Activated T-cell treated with anti-CD3 and anti-CD28 coated beads for 4 hours (primary cell): ENCODE data around the gene BLVRB.
"Not testable (repeated sequence)": the region's sequence is repeated elsewhere in the genome, so short reads cannot be mapped to it uniquely, and the experiment has no call there.

Source experiments
- DNase-seq: peaks from one replicate; pipeline ENCODE4 v3.0.0-alpha.2; 2020

Gene BLVRB

DNA sequence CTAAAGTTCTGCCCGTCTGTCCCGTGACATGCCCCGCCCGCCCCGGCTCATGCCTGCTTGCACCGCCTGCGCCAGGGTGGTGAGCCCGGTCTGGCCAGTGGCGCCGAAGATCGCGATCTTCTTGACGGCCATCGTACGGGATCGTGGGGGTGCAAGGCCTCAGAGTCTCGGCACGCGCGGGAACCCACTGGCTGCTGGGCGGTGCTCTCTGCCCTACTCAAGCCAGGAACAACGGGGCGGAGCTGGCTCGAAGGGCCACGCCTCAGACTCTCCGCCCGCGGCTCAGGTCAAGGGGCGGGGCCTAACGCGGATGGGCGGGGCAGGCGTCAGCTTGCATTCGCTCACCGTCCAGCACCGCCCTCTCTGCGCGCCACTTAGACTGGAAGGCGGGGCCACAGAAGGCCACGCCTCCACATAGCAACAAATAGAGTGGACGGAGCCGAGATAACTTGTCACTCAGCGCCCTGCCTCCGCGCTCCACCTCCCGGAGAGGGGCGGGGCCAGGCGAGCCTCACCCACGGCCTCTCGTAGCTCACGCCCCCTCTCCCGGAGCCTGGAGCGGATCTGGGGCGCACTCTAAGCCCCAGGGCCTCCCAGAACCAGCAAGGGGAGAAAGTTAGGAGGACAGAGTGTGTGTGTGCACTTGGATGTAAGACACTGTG is at the start of gene BLVRB:
Gene BLVRB, minus strand, starts transcription at position 189 of the 662 bp plus-strand sequence. Its CDS starts 57 bp downstream, at position 132.
- peak; percentile 100 for DNase-seq

DNA sequence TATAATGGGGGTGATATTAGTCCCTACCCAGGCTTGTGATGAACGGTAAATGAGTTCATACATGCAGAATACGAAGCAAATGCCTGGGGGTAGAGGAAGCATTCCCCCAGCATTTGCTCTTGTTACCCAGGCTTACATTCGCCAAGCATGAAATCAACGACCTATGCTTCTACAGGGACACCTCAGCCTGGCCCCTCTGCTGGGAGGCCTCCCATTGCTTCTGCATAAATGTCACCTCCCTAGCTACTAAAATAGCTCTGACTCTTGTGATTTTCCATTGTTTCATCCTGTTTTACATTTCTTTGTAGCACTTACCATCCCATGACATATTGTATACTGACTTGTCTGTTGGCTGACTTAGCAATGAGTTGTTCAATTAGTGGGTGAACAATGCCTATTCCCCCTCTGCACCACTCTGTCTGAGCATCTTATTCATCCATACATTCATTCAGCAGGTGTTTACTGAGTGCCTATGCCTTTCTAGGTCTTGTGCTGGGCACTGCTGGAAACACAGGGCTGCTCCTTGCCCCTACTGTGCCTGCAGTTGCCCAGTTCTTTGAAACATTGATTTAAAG is 48.3 kb upstream of the BLVRB start:
- DNase-seq = no peak

DNA sequence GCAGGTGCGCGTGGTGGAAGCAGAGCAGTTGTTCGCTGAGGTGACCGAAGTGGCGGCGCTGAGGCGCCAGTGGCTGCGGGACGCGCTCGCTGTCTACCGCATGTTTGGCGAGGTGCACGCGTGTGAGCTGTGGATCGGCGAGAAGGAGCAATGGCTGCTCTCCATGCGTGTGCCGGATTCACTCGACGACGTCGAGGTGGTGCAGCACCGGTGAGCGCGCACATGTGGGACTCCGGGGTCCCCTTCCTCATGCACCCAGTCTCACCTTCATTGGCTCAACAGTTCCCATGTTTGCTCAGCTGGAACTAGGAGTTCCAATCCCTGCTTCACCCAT is 47.8 kb upstream of the BLVRB start:
- no peak for DNase-seq

DNA sequence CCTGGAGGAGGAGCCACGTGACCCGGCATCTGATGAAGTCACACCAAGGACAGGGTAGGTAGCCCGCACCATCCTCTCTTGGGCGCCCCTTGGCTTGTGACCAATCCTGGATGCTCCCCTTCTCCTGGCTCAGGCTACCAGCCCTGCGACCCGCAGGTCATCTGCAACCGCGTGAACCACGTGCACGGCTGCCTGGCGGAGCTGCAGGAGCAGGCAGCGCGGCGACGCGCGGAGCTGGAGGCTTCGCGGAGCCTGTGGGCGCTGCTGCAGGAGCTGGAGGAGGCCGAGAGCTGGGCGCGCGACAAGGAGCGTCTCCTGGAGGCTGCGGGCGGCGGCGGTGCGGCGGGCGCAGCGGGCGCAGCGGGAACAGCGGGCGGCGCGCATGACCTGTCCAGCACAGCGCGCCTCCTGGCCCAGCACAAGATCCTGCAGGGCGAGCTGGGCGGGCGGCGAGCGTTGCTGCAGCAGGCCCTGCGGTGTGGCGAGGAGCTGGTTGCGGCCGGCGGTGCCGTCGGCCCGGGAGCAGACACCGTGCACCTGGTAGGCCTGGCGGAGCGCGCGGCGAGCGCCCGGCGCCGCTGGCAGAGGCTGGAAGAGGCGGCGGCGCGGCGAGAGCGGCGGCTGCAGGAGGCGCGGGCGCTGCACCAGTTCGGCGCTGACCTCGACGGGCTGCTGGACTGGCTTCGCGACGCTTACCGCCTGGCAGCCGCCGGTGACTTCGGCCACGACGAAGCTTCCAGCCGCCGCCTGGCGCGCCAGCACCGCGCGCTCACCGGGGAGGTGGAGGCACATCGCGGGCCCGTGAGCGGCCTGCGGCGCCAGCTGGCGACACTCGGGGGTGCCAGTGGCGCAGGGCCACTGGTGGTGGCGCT is 47.2 kb upstream of the BLVRB start:
- no peak for DNase-seq

DNA sequence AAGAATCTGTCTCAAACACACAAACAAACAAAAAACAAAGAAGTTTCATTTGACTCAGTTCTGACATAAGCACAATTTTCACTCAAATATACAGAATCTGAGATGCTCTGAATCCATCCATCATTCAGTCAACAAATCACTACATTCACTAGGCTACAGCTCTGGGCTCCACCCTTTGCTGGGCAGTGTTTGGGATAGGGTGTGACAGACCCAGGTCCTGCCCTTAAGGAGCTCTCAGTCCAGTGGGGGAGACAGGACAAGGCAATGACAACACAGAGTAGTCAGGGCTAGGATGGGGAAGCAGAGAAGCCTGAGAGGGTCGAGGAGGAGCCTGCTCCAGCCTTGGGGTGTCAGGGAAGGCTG is 46.5 kb upstream of the BLVRB start:
- DNase-seq = no peak

DNA sequence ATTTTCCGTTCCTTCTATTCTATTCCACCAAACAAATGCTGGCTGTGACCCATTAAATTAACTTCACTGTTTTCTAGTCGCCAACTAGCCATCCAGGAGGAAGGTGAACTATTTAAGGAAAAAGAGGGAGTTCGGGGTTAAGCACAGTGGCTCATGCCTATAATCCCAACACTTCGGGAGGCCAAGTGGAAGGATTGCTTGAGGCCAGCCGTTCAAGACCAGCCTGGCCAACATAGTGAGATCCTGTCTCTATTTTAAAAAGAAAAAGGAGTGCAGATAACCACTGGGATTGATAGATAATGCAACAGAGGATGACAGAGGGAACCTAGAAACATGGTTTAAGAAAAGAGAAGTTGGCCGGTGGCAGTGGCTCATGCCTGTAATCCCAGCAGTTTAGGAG is 45.9 kb upstream of the BLVRB start:
- no peak for DNase-seq

DNA sequence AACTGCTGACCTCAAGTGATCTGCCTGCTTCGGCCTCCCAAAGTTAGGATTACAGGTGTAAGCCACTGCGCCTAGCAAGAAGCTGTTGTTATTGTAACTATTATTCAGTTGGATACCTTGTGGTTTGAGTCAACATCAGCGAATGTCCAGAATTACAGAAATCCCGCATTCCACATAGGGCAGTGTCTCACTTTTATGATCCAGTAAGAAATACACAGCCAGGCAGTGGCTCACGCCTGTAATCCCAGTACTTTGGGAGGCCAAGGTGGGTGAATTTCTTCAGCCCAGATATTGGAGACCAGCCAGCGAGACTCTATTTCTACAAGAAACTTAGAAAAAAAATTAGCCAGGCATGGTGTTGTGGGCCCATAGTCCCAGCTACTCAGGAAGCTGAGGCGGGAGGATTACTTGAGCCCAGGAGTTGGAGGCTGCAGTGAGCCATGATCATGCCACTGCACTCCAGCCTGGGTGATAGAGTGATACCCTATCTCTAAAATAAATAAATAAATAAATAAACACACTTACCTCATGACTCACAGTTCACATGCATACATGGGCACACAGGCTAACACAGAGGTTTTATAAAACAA is 45.1 kb upstream of the BLVRB start:
- DNase-seq = no peak

DNA sequence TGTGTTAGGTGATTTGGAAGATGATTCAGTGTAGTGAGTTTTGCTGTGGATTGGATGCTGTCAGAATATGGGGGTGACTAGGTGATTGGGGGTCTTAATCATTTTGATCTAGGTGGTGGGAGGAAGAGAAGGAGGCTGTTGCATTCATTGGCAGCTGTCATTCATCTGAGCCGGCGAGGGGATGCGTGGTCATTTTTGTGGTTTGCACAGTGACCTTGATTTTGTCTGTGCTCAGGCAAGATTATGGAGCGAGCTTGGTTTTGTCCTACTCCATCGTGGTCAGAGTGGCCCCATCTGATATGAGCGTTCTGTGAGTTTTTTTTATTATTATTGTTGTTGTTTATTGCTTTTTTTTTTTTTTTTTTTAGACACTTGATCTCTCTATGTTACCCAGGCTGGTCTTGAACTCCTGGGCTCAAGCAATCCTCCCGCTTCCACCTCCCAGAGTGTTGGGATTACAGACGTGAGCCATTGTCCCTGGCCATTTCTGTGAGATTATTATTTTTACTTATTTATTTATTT is 43.3 kb upstream of the BLVRB start:
- DNase-seq = no peak

DNA sequence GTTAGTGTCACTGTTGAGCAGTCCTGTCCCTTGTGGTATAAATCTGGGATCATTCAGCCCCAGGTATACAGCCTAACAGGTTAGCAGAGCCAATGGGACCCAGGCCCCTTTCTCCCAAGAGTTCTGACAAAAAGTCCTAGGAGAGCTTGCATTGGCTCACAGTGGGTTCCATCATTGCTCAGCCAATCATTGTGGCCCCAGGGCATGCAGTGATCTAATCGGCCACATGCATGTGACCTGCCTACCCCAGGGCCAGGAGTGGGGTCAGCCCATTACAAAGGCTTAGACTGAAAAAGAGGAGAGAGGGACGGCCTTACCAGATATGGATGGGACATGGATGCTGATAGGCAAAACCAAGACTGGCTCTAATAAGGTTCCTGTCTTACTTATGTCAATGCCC is 42.3 kb upstream of the BLVRB start:
- no peak for DNase-seq

DNA sequence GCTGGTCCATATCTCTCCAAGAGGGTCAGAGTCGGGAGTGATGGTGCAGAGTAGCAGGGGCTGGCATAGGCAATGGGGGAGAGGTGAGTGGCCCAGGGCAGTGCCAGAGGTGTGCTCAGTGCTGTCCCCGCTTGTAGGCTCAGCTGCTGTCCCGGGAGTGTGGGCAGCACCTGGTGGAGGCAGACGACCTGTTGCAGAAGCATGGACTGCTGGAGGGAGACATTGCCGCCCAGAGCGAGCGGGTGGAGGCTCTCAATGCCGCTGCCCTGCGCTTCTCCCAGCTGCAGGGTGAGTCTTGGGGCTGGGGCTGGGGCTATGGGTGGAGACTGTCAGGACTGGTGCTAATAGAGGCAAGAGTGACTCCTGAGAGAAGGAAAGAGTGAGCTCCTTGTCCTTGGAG is 40.6 kb upstream of the BLVRB start:
- DNase-seq = no peak

DNA sequence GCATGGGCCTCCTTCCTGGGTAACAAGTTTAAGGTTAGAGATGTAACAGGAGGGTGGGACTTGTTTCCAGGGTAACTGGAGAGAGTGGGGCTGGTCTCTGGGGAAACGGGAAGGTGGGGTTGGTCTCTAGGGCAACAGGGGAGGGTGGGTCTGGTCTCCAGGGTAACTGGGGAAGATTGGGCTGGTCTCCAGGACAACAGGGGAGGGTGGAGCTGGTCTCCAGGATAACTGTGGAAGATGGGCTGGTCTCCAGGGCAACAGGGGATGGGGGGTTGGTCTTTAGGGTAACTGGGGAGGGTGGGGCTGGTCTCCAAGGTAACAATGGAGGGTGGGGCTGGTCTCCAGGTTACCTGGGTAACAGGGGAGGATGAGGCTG is 37.8 kb upstream of the BLVRB start:
- DNase-seq = no peak

DNA sequence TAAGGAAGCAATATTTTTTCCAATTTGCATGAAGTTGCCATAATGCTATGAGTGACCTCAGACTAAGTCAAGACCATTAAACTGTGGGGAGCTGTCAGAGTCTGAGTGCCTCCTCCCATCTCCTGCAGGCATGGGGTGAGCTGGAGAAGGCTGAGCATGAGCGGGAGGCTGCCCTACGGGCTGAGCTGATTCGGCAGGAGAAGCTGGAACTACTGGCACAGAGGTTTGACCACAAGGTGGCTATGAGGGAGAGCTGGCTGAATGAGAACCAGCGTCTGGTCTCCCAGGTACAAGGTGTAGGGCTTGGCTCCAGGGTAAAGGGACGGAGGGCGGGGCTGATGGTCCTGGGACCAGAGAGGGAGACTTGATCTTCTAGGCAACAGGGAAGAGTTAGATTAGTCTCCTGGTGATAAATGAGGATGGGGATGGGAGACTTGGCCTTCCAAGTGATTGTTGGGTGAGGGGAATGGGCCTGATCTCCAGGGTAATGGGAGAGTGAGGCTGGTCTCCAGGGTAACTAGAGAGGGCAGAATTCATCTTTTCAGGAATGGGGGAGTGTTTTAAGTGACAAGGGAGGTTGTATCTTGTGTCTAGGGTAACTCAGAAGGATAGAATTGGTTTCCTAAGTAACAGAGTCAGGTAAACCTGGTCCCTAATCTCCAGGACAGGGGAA is 37.2 kb upstream of the BLVRB start:
- no peak for DNase-seq

DNA sequence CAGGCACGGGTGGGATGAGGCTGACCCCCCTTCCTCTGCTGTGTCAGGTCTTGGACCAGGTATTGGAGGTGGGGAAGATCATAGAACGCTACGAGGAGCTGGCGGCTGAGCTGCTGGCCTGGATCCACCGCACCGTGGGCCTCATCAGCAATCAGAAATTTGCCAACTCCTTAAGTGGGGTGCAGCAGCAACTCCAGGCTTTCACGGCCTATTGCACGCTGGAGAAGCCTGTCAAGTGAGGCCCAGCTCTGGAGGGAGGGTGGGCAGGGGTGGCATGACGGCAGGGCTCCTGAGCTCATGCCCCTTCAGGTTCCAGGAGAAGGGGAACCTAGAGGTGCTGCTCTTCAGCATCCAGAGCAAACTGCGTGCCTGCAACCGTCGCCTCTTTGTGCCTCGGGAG is 36.5 kb upstream of the BLVRB start:
- DNase-seq = no peak

DNA sequence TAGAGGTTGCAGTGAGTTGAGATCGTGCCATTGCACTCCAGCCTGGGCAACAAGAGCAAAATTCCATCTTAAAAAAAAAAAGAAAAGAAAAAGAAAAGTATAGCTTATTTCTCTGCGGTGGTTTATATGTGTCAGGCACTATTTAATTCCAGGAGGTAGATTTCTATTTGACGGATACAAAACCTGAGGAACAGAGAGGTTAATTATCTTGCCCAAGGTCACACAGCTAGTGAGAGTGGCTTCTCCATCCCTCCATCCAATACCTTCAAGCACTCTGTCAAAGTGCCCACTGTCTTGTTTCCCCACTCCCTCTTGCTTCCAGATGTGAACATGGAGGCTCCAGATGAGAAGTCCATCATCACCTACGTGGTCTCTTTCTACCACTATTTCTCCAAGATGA is 36.1 kb upstream of the BLVRB start:
- no peak for DNase-seq

DNA sequence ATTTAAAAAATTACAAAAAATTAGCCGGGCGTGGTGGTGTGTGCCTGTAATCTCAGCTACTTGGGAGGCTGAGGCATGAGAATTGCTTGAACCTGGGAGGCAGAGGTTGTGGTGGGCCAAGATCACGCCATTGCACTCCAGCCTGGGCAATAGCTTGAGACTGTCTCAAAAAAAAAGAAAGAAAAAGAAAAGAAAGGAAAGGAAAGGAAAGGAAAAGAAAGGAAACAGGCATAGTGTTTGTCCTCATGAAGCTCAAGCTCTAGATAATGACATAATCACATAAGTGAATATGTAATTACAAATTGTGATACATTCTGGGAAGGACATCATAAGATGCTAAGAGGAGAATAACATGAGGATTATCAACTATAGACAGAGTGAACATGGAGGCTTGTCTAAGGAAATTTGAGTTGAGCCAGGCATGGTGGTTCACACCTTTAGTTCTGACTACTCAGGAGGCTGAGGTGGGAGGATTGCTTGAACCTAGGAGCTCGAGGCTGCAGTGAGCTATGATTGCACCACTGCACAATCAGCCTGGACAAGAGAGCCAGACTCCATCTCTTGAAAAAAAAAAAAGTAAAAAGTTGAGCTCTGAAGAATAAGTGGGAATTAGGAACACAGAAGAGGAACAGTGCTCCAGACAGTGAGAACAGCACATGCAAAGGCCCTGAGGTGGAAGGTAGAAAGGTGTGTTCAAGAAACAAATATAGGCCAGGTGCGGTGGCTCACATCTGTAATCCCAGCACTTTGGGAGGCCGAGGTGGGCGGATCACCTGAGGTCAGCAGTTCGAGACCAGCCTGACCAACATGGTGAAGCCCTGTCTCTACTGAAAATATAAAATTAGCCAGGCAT is 35.4 kb upstream of the BLVRB start:
- not testable (repeated sequence) for DNase-seq

DNA sequence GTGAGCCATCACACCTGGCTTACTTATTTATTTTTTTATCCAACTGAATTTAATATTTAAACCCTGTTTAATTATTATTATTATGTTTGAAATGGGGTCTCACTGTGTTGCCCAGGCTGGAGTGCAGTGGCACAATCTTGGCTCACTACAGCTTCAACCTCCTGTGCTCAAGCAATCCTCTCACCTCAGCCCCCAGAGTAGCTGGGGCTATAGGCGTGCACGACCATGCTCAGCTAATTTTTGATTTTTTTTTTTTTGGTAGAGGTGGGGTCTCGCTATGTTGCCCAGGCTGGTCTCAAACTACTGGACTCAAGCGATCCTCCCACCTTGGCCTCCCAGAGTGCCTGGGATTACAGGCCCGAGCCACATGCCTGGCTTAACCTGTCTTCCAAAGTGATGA is 33.8 kb upstream of the BLVRB start:
- DNase-seq = no peak

DNA sequence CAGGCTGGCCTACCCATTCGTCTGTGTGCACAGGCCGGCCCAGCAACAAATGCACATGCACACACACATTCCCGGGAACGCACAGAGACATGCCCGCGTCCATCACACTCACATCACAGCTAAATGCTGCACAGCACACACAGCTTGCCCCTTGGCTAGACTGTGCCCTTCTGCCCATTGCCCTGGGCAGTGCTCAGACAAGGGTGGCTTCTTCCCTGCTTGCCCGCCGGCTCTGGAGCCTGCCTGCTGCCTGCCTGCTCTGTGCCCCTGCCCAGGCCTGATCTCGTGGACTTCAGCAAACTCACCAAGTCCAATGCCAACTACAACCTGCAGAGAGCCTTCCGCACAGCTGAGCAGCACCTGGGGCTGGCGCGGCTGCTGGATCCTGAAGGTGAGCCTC is 31.7 kb upstream of the BLVRB start:
- DNase-seq = no peak

DNA sequence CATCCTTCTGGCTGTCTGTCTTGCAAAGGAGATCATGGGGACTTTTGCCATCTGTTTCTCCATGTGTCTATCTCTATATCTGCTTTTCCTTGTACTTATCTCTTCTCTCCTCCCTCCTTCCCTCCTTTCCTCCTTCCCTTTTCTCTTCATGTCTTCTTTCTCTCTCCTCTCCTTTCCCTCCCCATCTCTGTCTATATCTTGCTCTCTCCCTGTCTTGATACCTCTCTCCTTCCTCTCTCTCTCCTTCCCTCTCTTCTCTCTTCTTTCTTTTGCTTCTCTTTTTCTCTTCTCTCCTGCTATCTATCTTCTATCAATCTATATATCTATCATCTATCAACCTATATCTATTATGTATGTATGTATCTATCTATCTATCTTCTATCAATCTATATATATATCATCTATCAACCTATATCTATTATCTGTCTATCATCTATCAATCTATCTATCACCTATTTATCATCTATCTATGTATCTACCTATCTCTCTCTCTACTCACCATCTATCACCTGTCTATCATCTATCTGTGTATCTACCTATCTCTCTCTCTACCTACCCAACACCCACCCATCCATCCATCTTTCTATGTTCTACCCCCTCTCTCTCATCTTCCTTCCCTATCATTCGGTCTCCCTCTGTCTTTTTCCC is 28.8 kb upstream of the BLVRB start:
- no peak for DNase-seq

DNA sequence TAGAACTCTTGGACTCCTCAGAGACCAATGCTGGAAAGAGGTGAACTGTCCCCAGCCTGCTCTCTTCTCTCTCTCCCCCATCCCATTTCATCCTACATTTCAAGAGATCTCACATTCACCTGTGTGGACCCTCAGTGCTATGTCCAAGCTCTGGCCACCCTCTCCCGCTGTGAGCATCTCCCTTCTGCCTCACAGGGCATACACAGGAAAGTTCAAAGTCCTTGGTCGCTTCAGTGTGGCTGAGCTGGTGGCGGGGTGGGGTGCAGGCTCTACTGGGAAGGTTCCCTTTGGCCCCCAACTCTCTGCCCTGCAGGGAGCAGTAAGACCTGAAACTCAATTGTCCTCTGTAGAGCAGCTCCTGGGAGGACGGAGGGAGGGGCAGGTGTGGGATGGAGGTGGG is 28.2 kb upstream of the BLVRB start:
- no peak for DNase-seq

DNA sequence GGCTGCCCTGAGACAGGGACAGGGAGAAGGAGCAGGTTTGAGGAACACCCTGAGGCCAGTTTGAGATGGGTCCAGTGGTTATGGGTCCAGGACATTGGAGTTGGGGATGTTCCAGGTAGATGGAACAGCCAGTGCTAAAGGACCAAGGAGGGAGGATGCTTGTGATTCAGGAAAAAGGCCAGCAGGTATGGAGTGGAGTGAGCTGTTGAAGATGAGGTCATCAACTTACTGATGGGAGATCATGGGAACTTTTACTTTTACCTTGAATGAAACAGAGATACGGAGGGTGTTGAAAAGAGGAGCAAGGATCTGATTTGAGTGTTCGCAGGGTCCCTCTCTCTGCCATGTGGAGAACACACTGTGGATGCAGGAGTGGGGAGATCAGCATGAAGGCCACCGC is 26.7 kb upstream of the BLVRB start:
- DNase-seq = no peak

DNA sequence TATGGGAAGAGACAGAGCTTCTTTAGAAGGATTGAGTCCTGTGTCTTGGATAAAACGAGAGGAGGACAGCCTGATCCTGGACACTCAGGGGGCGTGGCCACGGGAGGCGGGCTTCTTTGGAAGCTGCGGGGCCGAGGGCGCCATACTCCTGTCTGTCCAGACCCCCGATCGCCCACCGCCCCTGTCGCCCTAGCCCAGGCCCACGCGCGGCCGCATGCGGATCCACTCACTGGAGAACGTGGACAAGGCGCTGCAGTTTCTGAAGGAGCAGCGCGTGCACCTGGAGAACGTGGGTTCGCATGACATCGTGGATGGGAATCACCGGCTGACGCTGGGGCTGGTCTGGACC is 24.3 kb upstream of the BLVRB start:
- DNase-seq = no peak

DNA sequence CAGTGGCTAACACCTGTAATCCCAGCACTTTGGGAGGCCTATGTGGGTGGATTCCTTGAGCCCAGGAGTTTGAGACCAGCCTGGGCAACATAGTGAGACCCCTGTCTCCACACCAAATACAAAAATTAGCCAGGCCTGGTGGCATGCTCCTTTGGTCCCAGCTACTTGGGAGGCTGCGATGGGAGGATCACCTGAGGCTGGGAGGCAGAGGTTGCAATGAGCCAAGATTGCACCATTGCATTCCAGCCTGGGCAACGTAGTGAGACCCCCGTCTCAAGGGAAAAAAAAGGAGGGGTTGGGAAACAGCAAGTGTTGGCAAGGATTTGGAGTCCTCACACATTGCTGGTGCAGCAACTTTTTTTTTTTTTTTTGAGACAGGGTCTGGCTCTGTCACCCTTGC is 20.5 kb upstream of the BLVRB start:
- no peak for DNase-seq
